RWPE1 (cell line): ENCODE results near the gene INTS2.
"Not testable (repeated sequence)": the region's sequence is repeated elsewhere in the genome, so short reads cannot be mapped to it uniquely, and the experiment has no call there.

ENCODE experiments used
- CTCF ChIA-PET: fragments of 350-600 bp; sonication (Branson Sonifier 250); formaldehyde crosslinking; extraction: SDS; loops from one replicate; lab custom pipeline; 2021; lab: Yijun Ruan, JAX
- POLR2A ChIA-PET: fragments of 400-600 bp; formaldehyde crosslinking; extraction: SDS; loops from one replicate; lab custom pipeline; 2020; ENCODE audit warnings: antibody characterized with exemption; ENCODE audit not compliant: low non-redundant PET; lab: Yijun Ruan, JAX
- DNase-seq: peaks from one replicate; pipeline ENCODE4 v3.0.0; 2012; ENCODE audit warnings: low spot score
- H3K27ac ChIP-seq: fragments of 450-650 bp; 2 replicates; pipeline ENCODE4 v1.5.1; 2017
- CTCF ChIP-seq: fragments of 450-650 bp; conservative IDR thresholded peaks from 2 replicates; pipeline ENCODE4 v1.5.1; 2017; ENCODE audit warnings: low read depth, mild to moderate bottlenecking

INTS2 gene

GRCh38 chr17:61828694-61829093 lies 99.1 kb downstream of the INTS2 start:
- DNase-seq = no peak
- ChIA-PET POLR2A (no interaction called here), CTCF (interaction anchor here (0.7 kb wide), 1 partner anchor 15 kb away, joined by 3 read pairs; no protein-coding TSS in a partner anchor)
- no peak for TF ChIP-seq CTCF
- H3K27ac ChIP-seq = no peak overlapping the region

- no peak for DNase-seq
- no peak for TF ChIP-seq CTCF
- ChIA-PET POLR2A (no interaction called here), CTCF (interaction anchor here (0.7 kb wide), 1 partner anchor 14 kb away, joined by 3 read pairs; no protein-coding TSS in a partner anchor)
- no peak overlapping the region for H3K27ac ChIP-seq
Observed at GRCh38 chr17:61827649-61828395, 100.0 kb downstream of the INTS2 start.

GRCh38 chr17:61826866-61827265 lies 100.9 kb downstream of the INTS2 start:
- CTCF ChIA-PET = interaction anchor here (0.6 kb wide), 1 partner anchor 534 kb away, joined by 3 read pairs; no protein-coding TSS in a partner anchor
- H3K27ac ChIP-seq, POLR2A ChIA-PET, DNase-seq: not testable (repeated sequence)

GRCh38 chr17:61826198-61826597 lies 101.6 kb downstream of the INTS2 start:
- DNase-seq, POLR2A ChIA-PET, H3K27ac ChIP-seq: not testable (repeated sequence)
- CTCF ChIA-PET = interaction anchor here (0.6 kb wide), 1 partner anchor 533 kb away, joined by 3 read pairs; no protein-coding TSS in a partner anchor

- no peak for DNase-seq
- POLR2A ChIA-PET = no interaction called here
- no peak overlapping the region for H3K27ac ChIP-seq
- CTCF ChIA-PET = no interaction called here
- TF ChIP-seq CTCF = no peak
Observed at GRCh38 chr17:61825448-61826137, 102.2 kb downstream of the INTS2 start.

GRCh38 chr17:61822326-61823285 lies 105.2 kb downstream of the INTS2 start:
- CTCF ChIA-PET = interaction anchor here (0.7 kb wide), 1 partner anchor 41 kb away, joined by 4 read pairs; no protein-coding TSS in a partner anchor

More at GRCh38 chr17:61822326-61823285, 105.2 kb downstream of the INTS2 start:
- no peak for TF ChIP-seq CTCF
- POLR2A ChIA-PET = no interaction called here
- no peak overlapping the region for H3K27ac ChIP-seq
- DNase-seq = no peak
